Lower leg skin (tissue), 3 donors: ENCODE results near the gene GPC4.

ENCODE experiments used
- CTCF ChIP-seq, 3 donors: fragments of 450-650 bp; IDR thresholded peaks; one replicate each; pipeline ENCODE4 v1.5.1; 2016; ENCODE audit warnings: antibody characterized with exemption in 3 of 3, mild to moderate bottlenecking in 3 of 3, moderate library complexity in 2 of 3
- POLR2A ChIP-seq, 2 donors: fragments of 450-650 bp; IDR thresholded peaks; one replicate each; pipeline ENCODE4 v1.6.1; 2016 to 2017; ENCODE audit warnings: antibody characterized with exemption in 2 of 2, mild to moderate bottlenecking in 1 of 2, moderate library complexity in 1 of 2

- TF ChIP-seq CTCF (IDR thresholded peaks at IDR 0.05) = no peak
- no peak for TF ChIP-seq POLR2A (IDR thresholded peaks at IDR 0.05)
Measured at GRCh38 chrX:133370696-133371275, 44.5 kb downstream of the GPC4 start.
